ENCODE measurements around the gene CAPNS1.
A peak's percentile ranks its signal among the peaks of the same experiment; 100 is the strongest.

The CAPNS1 gene

GRCh38 chr19:36139473-36140303 lies at the start of gene CAPNS1:
TSS of gene CAPNS1 (plus strand) at chr19:36140066. CDS start at chr19:36141012, 946 bp downstream.
- TF ChIP-seq, protein P1, sequence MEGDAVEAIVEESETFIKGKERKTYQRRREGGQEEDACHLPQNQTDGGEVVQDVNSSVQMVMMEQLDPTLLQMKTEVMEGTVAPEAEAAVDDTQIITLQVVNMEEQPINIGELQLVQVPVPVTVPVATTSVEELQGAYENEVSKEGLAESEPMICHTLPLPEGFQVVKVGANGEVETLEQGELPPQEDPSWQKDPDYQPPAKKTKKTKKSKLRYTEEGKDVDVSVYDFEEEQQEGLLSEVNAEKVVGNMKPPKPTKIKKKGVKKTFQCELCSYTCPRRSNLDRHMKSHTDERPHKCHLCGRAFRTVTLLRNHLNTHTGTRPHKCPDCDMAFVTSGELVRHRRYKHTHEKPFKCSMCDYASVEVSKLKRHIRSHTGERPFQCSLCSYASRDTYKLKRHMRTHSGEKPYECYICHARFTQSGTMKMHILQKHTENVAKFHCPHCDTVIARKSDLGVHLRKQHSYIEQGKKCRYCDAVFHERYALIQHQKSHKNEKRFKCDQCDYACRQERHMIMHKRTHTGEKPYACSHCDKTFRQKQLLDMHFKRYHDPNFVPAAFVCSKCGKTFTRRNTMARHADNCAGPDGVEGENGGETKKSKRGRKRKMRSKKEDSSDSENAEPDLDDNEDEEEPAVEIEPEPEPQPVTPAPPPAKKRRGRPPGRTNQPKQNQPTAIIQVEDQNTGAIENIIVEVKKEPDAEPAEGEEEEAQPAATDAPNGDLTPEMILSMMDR (IDR thresholded peaks at IDR 0.05; ENCODE audit: low read depth, low read length), result no peak
- DNase-seq (ENCODE audit: extremely low read depth, low read depth), result peak; percentile 91

GRCh38 chr19:36090910-36091695 lies 48.8 kb upstream of the CAPNS1 start:
- DNase-seq (ENCODE audit: extremely low read depth, low read depth), result no peak
- TF ChIP-seq, protein P1 (IDR thresholded peaks at IDR 0.05; ENCODE audit: low read depth, low read length), result no peak

- TF ChIP-seq, protein P1 (IDR thresholded peaks at IDR 0.05; ENCODE audit: low read depth, low read length), result no peak
- DNase-seq (ENCODE audit: extremely low read depth, low read depth), result no peak
Observed at GRCh38 chr19:36092566-36092965, 47.3 kb upstream of the CAPNS1 start.

DNA sequence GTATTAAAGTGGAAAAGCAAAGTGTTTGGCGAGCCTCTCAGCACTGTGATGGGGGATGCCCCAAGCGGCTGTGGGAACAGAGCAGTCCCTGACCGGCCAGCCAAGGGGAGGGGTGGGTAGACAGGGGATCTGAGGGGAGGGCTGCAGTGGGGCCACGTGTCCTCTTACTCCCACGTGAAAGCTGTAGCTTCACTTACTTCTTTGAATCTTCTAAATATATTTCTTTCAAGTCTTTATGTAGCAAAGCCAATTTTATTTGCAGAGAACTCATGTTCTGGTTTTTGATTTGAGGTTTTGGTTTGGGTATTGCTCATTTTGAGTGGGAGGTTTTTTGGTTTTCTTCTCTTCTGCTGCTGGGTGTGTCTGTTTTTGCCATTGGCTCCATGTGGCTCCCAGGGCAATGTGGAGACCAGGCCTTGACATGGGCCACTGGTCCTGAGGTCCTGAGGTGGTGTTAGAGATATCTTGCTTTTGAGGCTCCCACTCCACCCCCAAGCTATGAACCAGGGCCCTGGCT lies 46.7 kb upstream of the CAPNS1 start:
- TF ChIP-seq, protein P1 (IDR thresholded peaks at IDR 0.05; ENCODE audit: low read depth, low read length), result no peak
- DNase-seq (ENCODE audit: extremely low read depth, low read depth), result no peak

DNA sequence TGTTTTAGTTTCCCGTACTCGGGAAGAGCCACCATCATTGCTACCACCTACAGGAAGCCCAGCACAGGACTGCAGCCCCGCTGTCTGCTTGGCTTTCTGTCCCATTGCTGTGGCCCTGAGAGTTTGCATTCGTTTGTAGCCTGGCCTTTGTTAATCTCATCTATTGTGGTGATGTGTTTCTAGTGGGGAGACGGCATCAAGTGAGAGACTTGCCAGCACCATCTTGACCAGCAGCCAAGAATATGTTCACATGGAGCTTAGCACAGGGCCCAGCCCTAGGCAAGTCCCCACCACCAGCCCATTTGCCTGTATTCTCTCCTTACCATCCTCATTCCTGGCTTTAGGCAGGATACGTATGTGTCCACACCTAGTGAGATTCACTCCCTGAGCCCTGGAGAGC lies 46.2 kb upstream of the CAPNS1 start:
- TF ChIP-seq, protein P1 (IDR thresholded peaks at IDR 0.05; ENCODE audit: low read depth, low read length), result no peak
- no peak for DNase-seq (ENCODE audit: extremely low read depth, low read depth)

GRCh38 chr19:36097036-36097435 lies 42.8 kb upstream of the CAPNS1 start:
- DNase-seq (ENCODE audit: extremely low read depth, low read depth), result no peak
- TF ChIP-seq, protein P1 (IDR thresholded peaks at IDR 0.05; ENCODE audit: low read depth, low read length), result no peak

Data from AG09319 (cell line).